ENCODE measurements around the gene TNC.

The TNC gene

GRCh38 chr9:115098226-115098965 is 19.6 kb downstream of the TNC start:
- no peak for DNase-seq (ENCODE audit: low read depth)

- DNase-seq (ENCODE audit: low read depth): no peak
Observed at GRCh38 chr9:115093520-115093919, 24.4 kb downstream of the TNC start.

GRCh38 chr9:115090486-115090885 is 27.5 kb downstream of the TNC start:
- no peak for DNase-seq (ENCODE audit: low read depth)

DNA sequence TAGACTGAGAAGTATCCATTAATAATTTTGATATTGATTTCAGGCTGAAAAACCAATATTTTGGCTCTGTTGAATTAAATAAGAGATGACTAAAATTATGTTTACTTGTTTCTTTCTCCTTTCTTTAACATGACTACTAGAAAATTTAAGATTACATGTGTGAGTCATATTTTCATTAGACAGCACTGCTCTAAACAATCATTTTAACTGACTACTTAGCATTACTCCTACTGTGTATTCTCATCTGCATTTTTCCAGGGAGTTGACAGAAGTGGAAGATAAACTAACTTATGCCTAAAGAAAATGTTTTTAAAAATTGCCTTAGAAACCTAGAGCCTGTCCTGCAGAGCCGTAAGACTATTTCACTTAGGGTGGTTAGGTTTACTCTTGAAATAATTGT is 29.1 kb downstream of the TNC start:
- DNase-seq (ENCODE audit: low read depth): no peak

DNA sequence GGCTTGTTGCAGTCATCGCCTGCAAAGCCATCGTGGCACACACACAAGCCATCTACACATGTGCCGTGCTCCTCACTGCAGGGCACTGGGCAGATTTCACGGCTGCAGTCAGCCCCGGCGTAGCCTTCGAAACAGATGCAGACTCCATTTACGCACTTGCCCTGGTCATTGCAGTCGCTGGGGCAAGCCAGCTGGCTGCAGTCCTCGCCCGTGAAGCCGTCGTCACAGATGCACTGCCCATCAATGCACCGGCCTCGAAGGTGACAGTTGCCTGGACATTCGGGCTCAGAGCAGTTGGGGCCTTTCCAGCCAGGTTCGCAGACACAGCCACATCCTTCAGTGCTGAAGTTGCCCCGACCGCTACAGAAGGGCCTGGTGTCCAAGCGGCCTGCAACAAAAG is 31.1 kb downstream of the TNC start:
- DNase-seq (ENCODE audit: low read depth): no peak

DNA sequence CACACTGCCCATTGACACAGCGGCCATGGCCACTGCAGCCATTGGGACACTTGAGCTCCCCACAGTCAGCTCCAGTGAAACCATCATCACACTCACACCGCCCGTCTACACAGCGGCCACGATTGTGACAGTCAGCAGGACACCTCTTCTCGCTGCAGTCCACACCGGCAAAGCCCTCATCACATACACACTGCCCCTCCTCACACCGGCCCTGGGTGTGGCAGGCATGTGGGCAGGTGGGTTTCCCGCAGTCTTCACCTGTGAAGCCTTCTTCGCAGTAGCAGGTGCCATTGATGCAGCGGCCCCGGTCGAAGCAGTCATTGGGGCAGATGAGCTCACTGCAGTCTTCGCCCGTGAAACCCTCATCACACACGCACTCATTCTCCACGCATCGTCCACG is 31.5 kb downstream of the TNC start:
- DNase-seq (ENCODE audit: low read depth): no peak

GRCh38 chr9:115085773-115086377 is 32.1 kb downstream of the TNC start:
- DNase-seq (ENCODE audit: low read depth): no peak

DNA sequence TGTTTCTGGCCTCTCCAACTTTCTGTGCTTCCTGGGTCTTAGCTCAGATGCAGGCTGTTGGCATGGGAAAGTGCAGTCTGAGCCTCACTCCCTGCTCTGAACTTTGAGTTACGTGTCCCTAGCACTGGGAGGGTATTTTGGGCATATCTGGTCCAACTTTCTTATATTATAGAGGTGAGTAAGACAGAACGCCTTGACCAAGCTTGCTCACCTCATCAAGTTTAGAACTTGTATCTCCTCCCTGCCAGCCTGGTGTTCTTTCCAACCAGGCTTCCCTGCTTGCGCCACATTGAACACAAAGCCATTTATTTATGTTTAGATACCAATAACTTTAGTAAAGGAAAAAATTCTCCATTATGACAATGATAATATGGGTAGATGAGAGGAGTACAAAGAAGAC is 33.2 kb downstream of the TNC start:
- DNase-seq (ENCODE audit: low read depth): no peak

- no peak for DNase-seq (ENCODE audit: low read depth)
Observed at GRCh38 chr9:115084157-115084556, 33.8 kb downstream of the TNC start.

DNA sequence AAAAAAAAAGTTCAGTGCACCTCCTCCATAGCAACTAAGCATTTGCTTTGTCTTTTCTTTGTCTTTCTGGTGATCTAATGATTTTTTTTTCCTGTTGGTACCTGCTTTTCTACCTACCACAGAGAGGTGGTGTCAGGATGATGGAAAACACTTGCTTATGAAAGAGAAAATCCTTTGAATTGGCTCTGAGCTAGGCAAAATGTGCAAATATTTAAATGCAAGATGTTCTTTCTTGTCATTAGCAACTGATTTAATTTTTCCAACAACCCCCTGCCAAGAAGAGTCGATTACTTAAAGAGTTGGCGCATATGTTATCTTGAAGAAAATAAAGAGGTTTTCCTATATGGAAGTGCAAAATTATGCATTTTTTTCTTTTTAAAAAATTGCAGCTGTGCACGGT is 37.7 kb downstream of the TNC start:
- DNase-seq (ENCODE audit: low read depth): no peak

DNA sequence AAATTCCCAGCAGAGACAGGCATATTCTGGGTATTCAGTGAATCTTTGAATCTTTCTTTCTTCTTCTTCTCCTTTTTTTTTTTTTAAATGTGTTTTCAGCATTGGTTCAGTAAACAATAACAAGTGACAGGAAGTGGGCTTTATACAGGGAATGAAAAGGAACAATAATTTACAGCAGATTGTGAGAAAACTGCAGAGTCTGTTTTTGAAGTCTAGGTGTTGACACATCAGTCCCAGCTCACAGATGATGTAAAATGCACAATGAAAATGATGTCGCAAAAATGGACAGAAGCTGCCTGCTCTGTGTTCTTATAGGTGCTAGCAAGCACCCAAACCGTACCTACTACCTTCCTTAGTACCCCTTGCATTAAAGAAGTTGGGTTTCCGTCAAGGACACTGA is 38.8 kb downstream of the TNC start:
- no peak for DNase-seq (ENCODE audit: low read depth)

DNA sequence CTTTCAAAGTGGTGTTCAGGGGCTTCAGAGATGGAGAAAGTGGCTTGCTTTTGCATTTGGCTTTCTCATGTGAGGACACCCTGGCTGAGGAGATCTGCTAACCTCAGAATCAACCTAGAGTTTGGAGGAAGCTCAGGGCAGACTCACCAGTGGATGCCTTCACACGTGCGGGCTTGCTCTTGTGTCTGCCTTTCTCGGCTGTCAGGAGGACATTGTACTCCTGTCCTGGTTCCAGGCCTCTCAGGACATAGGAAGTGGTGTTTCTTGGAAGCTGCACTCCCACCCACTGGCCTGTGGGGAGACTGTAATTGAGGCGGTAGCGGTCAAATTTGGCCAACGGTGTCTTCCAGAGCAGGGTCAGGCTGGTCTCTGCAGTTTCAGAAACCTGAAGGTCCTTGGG is 44.5 kb downstream of the TNC start:
- DNase-seq (ENCODE audit: low read depth): no peak

DNA sequence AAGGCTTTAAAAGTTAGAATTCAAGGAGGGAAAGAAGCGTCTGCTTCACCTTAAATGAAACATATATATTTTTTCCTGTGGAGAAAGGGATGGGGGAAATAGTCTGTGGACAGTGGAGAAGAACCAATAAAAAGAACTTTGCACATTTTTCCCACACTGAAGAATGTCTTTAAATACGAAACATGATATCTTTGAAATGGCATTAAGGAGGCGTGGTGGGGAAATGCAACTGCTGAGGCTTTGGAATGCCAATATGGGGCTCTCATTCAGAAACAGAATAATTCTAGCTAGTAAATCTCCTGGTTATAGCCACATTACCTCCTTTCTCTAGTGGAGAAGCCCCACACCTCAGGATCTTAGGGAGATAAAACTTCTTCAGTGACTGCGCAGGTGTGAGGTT is 46.8 kb downstream of the TNC start:
- no peak for DNase-seq (ENCODE audit: low read depth)

DNA sequence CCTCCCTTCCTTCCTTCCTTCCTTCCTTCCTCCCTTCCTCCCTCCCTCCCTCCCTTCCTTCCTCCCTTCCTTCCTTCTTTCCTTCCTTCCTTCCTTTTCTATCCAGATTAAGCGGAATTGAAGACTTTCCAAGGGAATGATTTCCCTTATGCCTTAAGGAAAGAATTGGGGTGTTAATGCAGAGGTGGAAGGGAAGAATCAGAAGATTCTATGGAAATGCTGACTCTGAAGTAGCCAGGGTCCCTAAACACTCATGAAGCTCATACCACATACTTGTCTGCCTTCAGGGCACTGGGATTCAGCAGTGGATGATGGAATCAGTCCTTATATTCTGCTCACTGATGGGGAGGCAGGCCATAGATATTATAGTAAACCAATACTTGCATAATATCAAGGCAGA is 48.2 kb downstream of the TNC start:
- no peak for DNase-seq (ENCODE audit: low read depth)

DNA sequence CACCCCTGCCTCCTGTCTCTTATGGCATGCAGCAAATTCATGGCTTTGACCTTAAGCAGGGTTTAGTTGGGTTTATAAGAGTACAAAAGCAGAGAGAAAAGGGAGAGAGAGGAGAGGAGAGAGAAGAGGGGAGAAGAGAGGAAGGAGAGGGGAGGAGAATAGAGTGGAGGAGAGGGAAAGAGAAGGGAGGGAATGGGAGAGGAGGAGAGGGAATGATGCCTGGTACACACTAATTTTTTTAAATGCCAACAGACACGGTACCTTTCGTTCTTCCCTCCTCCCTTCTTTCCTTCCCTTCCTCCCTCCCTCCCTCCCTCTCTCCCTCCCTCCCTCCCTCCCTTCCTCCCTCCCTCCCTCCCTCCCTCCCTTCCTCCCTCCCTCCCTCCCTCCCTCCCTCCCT is 48.7 kb downstream of the TNC start:
- no peak for DNase-seq (ENCODE audit: low read depth)

DNA sequence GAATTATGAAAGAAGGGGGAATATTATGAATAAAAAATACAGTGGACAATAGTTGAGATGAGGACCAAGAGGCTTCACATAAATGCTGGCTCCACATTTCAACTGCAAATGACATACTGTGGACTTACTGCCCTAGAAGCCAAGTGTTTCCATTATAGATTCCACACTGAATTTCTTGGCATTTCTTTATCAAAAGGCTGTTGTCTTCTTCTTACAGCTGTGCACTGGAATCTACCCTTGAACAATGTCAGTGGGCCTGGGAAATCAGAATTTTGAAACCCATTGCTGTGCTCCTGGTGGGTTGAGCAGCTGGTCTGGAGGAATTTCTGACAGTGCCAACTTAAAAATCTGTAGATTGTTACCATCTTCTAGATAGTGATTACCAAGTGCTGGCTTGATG is 49.9 kb downstream of the TNC start:
- no peak for DNase-seq (ENCODE audit: low read depth)

GRCh38 chr9:115063058-115063845 is 54.7 kb downstream of the TNC start:
- DNase-seq (ENCODE audit: low read depth): no peak

DNA sequence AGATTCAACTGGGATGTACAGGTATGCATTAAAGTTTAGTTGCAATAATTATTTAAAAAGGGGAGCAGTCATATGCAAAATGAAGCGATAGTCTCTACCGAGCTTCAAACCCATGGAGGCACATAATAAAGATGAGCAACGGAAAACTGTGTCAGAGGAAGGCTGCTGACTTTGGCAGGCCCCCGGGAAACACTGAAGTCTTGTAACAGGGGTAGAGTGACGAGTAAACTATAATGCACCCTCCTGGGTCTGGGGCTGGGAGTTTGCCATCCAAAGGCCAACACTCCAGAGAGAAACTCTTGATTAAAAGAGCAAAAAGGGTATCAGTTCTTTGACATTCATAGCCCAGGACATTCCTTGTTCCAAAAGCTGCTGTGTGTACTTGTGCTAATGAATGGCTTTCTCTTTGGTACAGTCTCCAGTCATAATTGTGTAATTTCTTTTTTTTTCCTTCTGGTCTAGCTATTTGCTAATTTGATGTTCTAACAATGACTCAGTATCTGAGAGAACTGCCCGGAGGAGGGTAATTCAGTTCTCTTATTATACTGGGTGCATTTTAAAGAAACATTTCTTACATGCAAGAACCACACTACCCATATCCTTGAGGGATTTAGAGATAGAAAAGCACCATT is 59.2 kb downstream of the TNC start:
- peak; percentile 36 for DNase-seq (ENCODE audit: low read depth)

- DNase-seq (ENCODE audit: low read depth): no peak
Observed at GRCh38 chr9:115058175-115058574, 59.8 kb downstream of the TNC start.

DNA sequence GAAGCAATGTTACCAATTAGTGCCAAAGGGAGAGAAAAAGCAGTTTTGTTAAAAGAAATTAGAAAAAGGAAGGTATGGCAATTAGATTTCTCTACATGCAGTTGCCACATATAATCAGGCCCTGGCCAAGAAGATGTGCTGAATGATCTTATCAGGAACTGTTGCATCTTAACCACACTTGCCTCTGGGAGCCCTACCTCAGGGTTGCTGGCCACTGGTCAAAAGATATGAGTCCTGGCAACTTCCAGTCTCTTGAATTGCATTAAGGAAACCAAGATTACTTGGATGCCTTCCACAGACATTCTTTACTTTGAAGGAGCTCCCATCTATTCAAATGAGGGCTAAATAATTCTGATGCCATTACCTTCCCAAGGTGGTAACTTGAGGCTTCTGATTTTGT is 60.4 kb downstream of the TNC start:
- peak; percentile 33 for DNase-seq (ENCODE audit: low read depth)

DNA sequence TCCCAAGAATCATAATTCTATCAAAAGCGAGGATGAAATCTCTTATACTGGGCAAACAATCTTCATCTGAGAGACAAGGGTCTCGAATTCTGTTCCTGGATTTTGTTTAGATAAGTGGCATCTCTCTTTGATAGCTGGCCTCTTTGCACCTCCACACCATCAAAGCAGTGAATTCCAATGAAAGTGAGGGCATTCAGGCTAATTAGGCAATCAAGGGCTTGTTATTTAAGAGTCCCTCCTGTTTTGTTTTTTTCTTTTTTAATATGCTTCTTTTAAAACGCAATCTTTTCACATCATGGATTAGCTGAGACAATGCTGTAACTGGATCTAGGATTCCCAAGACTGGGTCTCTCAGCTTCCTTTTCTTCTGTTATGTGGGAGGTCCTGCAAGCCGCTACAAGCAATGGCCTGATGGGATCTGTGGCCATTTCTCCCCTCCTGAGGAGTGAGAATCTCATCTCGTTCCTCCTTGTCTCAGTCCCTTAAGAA is 67.9 kb downstream of the TNC start:
- DNase-seq (ENCODE audit: low read depth): no peak

- no peak for DNase-seq (ENCODE audit: low read depth)
Observed at GRCh38 chr9:115046824-115047223, 71.1 kb downstream of the TNC start.

DNA sequence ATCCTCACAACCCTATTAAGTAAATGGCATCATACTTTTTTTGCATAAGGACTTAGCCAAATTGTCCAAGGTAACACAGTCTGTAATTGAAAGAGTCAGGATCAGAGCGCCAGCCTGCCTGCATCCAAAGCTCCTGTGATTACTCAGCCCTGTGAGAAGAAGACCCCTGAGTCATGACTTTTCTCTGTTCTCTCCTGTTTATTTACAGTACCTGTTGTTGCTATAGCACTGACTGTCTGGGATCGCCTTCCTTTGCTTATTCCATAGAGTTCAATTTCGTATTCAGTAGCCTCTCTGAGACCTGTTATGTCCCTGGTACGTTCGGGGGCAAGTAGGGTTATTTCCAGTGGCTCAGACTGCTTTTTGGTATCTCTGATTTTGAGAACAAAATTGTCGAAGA is 71.8 kb downstream of the TNC start:
- no peak for DNase-seq (ENCODE audit: low read depth)
